GM12892 (cell line): ENCODE results near the gene AQP12A.
"Not testable (repeated sequence)": the region's sequence is repeated elsewhere in the genome, so short reads cannot be mapped to it uniquely, and the experiment has no call there.

Experiments
- POLR2A ChIP-seq: IDR thresholded peaks from 2 replicates; pipeline ENCODE4 v1.6.1; 2011; ENCODE audit warnings: low read depth, low read length, control low read depth
- TAF1 ChIP-seq: IDR thresholded peaks from 2 replicates; pipeline ENCODE4 v1.6.1; 2011; ENCODE audit warnings: low read depth, mild to moderate bottlenecking, control low read depth, low read length, borderline replicate concordance

GRCh38 chr2:240683980-240684728 is 7.5 kb upstream of the AQP12A start:
- not testable (repeated sequence) for TF ChIP-seq POLR2A, TAF1
